ENCODE data around the gene HIGD1B. TPM values are rescaled to one million over a fixed set of nuclear protein-coding genes. Genes with fewer than 3 reads are reported as not detected.

Gene HIGD1B
- total and polyA plus RNA-seq, 2 donors (not counting 3 experiments of a cell fraction or from before 2014, with no cell fraction given) = not detected

GRCh38 chr17:44871556-44871955 is 23.9 kb downstream of the HIGD1B start:
- H3K36me3 ChIP-seq (ENCODE audit: control insufficient read depth in 2 of 2, extremely low read depth in 1 of 2, insufficient read depth in 2 of 2, low read length in 2 of 2) = peaks cover 20 to 37% of the 10 kb centered on the region in 2 experiments
- intact Hi-C loops (cut with micrococcal nuclease) = no loop called here

More at GRCh38 chr17:44871556-44871955, 23.9 kb downstream of the HIGD1B start:
- Histone ChIP-seq H3K9me3 (replicated peaks; ENCODE audit: control insufficient read depth, insufficient read depth, low read length) (no peaks in the 10 kb centered on the region), H3K4me2 (ENCODE audit: insufficient read depth, low read length) (no peak overlapping the region), H4K20me1 (replicated peaks; ENCODE audit: control insufficient read depth, extremely low read depth, insufficient read depth, low read length) (no peaks in the 10 kb centered on the region), H3K9me1 (replicated peaks; ENCODE audit: control insufficient read depth, extremely low read depth, insufficient read depth, low read length) (no peaks in the 10 kb centered on the region), H3K9ac (replicated peaks; ENCODE audit: extremely low read depth, insufficient read depth, low read length) (no peak overlapping the region), H3K27ac (ENCODE audit: insufficient read depth, low read depth, low read length) (no peak overlapping the region), H3K4me1 (ENCODE audit: control insufficient read depth, extremely low read depth, insufficient read depth, low read length) (peaks cover 20% of the 10 kb centered on the region), H3K79me2 (ENCODE audit: control insufficient read depth, insufficient read depth, low read length) (no peaks in the 10 kb centered on the region), H3K27me3 (ENCODE audit: control insufficient read depth in 2 of 2, insufficient read depth in 2 of 2, low read length in 2 of 2) (no peaks in the 10 kb centered on the region), H2AFZ (ENCODE audit: low read depth, low read length) (no peak overlapping the region), H3K4me3 (replicated peaks in 1 of 3; ENCODE audit: insufficient read depth in 1 of 3, low read depth in 1 of 3, low read length in 3 of 3) (no peak overlapping the region)
- DNase-seq (ENCODE audit: low read depth, low spot score) = no peak
- TF ChIP-seq POLR2A (IDR thresholded peaks at IDR 0.05; ENCODE audit: low read depth, low read length) (no peak), POLR2AphosphoS5 (IDR thresholded peaks at IDR 0.05; ENCODE audit: insufficient read depth, low read depth, low read length) (no peak), GATA2 (IDR thresholded peaks at IDR 0.05; ENCODE audit: insufficient read depth, insufficient read length, low read depth, low read length) (no peak), CTCF (IDR thresholded peaks at IDR 0.05; ENCODE audit: extremely low read depth in 1 of 2, insufficient read depth in 1 of 2, low read depth in 1 of 2, low read length in 2 of 2) (no peak)
- dilution Hi-C loops (cut with MboI; ENCODE audit: extremely low pct_ligation_motif_present, low sequenced_read_pairs) = loop anchor here (25.0 kb wide), 1 partner anchor 109 kb away; the partner anchor contains the start of gene ADAM11
- no TSS peak for BruUV-seq (replicated peaks)
- FAIRE-seq = no peak
- ChIA-PET CTCF (interaction anchor here (0.6 to 16.1 kb wide), 3 partner anchors 14 to 264 kb away, joined by 3 to 368 read pairs (median 4); partner anchors contain the start of gene ACBD4), POLR2A (no interaction called here)
